GM12873 (cell line): ENCODE measurements around the gene ZNF532.

Source experiments
- TF ChIP-seq, protein P1 (sequence below): IDR thresholded peaks from 2 replicates; pipeline ENCODE4 v1.5.1; 2012; ENCODE audit warnings: low read depth, mild to moderate bottlenecking, moderate library complexity, low read length, control low read depth; ENCODE audit not compliant: insufficient read depth; ENCODE audit errors: missing control alignments

ZNF532 gene

GRCh38 chr18:58943896-58944295, 79.2 kb downstream of the ZNF532 start:
- TF ChIP-seq, protein P1, sequence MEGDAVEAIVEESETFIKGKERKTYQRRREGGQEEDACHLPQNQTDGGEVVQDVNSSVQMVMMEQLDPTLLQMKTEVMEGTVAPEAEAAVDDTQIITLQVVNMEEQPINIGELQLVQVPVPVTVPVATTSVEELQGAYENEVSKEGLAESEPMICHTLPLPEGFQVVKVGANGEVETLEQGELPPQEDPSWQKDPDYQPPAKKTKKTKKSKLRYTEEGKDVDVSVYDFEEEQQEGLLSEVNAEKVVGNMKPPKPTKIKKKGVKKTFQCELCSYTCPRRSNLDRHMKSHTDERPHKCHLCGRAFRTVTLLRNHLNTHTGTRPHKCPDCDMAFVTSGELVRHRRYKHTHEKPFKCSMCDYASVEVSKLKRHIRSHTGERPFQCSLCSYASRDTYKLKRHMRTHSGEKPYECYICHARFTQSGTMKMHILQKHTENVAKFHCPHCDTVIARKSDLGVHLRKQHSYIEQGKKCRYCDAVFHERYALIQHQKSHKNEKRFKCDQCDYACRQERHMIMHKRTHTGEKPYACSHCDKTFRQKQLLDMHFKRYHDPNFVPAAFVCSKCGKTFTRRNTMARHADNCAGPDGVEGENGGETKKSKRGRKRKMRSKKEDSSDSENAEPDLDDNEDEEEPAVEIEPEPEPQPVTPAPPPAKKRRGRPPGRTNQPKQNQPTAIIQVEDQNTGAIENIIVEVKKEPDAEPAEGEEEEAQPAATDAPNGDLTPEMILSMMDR: no peak

DNA sequence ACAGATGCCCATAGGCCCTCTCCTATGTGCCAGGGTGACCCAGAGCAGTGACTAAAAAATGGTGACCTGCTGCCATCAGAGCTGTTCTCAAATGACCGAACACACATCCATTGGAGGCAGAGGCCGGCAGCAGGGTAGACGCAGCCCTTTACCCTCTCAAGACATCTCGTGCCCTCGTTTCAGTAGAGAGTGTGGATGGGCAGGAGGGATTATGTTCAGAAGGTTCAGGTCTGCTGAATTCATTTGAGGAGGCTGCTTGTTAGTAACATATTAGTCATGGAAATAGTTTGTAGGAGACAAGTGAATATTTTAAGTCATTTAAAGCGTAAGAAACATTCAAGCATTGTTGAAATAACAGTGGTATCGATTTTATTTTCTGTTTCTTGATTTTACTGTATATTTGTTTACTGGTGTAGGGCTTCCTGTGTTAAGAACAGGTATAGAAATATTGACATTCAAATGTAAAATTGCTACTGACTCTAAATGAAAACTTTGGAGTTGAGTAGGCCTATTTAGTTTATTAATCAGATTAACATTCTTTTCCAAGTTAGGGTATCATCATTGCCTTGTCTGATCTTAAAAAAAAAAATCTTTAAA, 82.6 kb downstream of the ZNF532 start:
- TF ChIP-seq, protein P1: no peak

DNA sequence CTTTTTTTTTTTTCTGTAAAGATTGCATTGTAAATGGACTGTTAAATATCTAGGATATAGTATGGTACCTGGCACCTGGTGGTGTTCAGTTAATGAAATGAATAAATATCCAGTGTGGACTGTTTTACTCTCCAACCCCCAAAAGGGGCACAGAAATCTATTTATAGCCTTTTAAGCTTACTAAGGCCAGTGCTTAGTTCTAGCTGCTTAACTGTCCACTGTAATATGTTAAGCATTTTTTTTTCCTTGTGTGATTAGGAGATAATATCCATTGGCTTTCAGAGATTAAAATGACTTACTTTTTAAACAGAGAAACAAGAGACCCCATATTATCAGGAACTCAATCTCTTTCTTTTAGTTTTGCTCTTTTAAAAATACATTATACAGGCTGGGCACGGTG, 84.4 kb downstream of the ZNF532 start:
- TF ChIP-seq, protein P1: no peak

GRCh38 chr18:58951986-58952702, 87.5 kb downstream of the ZNF532 start:
- TF ChIP-seq, protein P1: no peak

DNA sequence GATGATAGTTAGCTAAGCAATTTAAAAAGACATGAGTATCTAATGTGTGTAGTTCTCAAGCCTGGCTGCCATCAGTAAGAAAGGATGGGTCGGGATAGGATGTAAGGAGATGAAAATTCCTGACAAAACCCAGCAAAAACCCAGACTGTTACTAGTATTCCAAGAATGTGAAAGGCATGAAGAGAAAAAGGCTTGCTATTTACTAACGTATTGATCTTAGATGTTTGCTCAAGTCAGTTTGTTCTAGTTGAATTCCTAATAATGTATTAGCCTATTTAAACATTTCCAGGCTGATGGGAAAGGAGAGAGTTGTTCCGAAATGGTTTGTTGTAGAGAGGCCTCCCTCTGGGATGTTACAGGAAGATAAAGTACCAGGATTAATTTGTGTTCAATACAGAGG, 88.2 kb downstream of the ZNF532 start:
- TF ChIP-seq, protein P1: no peak

DNA sequence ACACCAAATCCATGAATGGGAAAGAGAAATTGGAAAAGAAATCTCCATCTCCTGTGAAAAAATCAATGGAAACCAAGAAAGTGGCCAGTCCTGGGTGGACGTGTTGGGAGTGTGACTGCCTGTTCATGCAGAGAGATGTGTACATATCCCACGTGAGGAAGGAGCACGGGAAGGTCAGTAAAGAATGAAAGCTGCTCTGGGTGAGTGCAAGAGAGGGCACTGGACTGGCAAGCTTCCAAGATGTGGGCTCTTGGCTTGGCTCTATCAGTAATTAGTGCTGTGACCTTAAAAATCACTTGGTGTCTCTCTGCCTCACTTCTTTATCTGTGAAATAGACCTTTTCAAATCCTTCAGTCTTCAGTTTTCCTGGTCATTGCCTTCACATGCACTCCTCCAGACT, 89.0 kb downstream of the ZNF532 start:
- TF ChIP-seq, protein P1: no peak

DNA sequence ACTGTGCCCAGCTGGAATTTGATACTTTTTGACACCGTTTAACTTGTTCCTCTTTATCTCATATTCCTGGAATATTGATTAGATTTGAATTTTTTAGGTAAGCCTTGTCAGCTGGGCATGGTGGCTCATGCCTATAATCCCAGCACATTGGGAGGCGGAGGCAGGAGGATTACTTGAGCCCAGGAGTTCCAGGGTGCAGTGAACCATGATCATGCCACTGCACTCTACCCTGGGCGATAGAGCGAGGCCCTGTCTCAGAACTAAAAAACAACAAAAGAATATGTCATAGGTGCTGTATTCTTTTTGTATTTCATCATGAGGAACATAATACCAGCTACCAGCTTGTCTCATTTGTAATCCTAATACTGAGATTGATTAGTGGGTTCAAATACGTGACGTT, 90.3 kb downstream of the ZNF532 start:
- TF ChIP-seq, protein P1: no peak
